ENCODE results near the gene MUS81. TPM values are rescaled to one million over a fixed set of nuclear protein-coding genes. Genes with fewer than 3 reads are reported as not detected.

The MUS81 gene
- total RNA-seq, 1 experiment from 2014 or later = 45.9 TPM

- TF ChIP-seq ZNF425 (CRISPR knock-in tag; conservative IDR thresholded peaks at IDR 0.05) (no peak), ZNF532 (CRISPR knock-in tag; IDR thresholded peaks at IDR 0.05; ENCODE audit: borderline replicate concordance) (no peak), USF1 (CRISPR knock-in tag; IDR thresholded peaks at IDR 0.05) (no peak), ZNF138 (CRISPR knock-in tag; conservative IDR thresholded peaks at IDR 0.05) (no peak), GTF2I (CRISPR knock-in tag; conservative IDR thresholded peaks at IDR 0.05) (no peak), SMAD4 (CRISPR knock-in tag; IDR thresholded peaks at IDR 0.05) (no peak), SMAD3 (CRISPR knock-in tag; IDR thresholded peaks at IDR 0.05; ENCODE audit: borderline replicate concordance) (no peak), NR1H2 (CRISPR knock-in tag; IDR thresholded peaks at IDR 0.05) (no peak), MYBL2 (CRISPR knock-in tag; IDR thresholded peaks at IDR 0.05) (no peak)
These were observed 1.5 kb upstream of the MUS81 start (continued) for GRCh38 chr11:65858681-65859087.

GRCh38 chr11:65859095-65859811 lies 980 bp upstream of the MUS81 start:
- ChIA-PET CTCF (interaction anchor here (0.6 to 16.6 kb wide), 63 partner anchors 9 to 454 kb away, joined by 3 to 539 read pairs (median 5); partner anchors contain the start of genes AP5B1, BANF1, CCDC85B and CST6), POLR2A (interaction anchor here (0.5 to 4.2 kb wide), 25 partner anchors 8 to 458 kb away, joined by 3 to 90 read pairs (median 6); partner anchors contain the start of genes CCDC85B, CD248, EFEMP2 and FIBP)
- Mint-ChIP-seq H3K27me3 (ENCODE audit: low read depth) (no peaks in the 10 kb centered on the region), H3K36me3 (peaks cover 41% of the 10 kb centered on the region), H3K4me3 (peak overlapping the region; percentile 90), H3K9me3 (no peaks in the 10 kb centered on the region), H3K4me1 (peaks cover 23% of the 10 kb centered on the region), H3K27ac (peak overlapping the region; percentile 100)
- DNase-seq (ENCODE audit: low spot score) = peak; percentile 100
- peak; percentile 67 for ATAC-seq
- TF ChIP-seq TEAD1 (CRISPR knock-in tag; IDR thresholded peaks at IDR 0.05) = no peak
- TF ChIP-seq FOXK1 (CRISPR knock-in tag; IDR thresholded peaks at IDR 0.05) = peak; percentile 54; the same call in 1 of the 2 replicates
- TF ChIP-seq E2F5 (CRISPR knock-in tag; IDR thresholded peaks at IDR 0.05) = 0 out of 2 replicates have a peak, but pooled peaks have one; percentile 56
- TF ChIP-seq FOXP1 (CRISPR knock-in tag; IDR thresholded peaks at IDR 0.05; ENCODE audit: borderline replicate concordance) = 0 out of 2 replicates have a peak, but pooled peaks have one; percentile 18
- peak; percentile 42; the same call in 1 of the 2 replicates for TF ChIP-seq NFYB (CRISPR knock-in tag; conservative IDR thresholded peaks at IDR 0.05; ENCODE audit: low read depth)
- TF ChIP-seq ZNF532 (CRISPR knock-in tag; IDR thresholded peaks at IDR 0.05; ENCODE audit: borderline replicate concordance) = no peak
- TF ChIP-seq MYBL2 (CRISPR knock-in tag; IDR thresholded peaks at IDR 0.05) = peak; percentile 78; the same call in 1 of the 2 replicates
- TF ChIP-seq SP1 (CRISPR knock-in tag; conservative IDR thresholded peaks at IDR 0.05) = peak; percentile 79
- no peak for TF ChIP-seq OVOL2 (CRISPR knock-in tag; IDR thresholded peaks at IDR 0.05; ENCODE audit: borderline replicate concordance)

All from WTC11 (cell line).